Hepatocyte (in vitro differentiated cells): Measurements from ENCODE around the gene KIAA0825.

Experiments used
- EZH2 ChIP-seq: fragments of 200-600 bp; sonication (generic); IDR thresholded peaks from 2 replicates; pipeline ENCODE4 v1.6.1; 2016; ENCODE audit warnings: antibody characterized with exemption, mild to moderate bottlenecking, borderline replicate concordance
- EZH2phosphoT487 ChIP-seq: fragments of 200-600 bp; sonication (generic); IDR thresholded peaks from one replicate; pipeline ENCODE4 v1.6.1; 2018; ENCODE audit warnings: antibody characterized with exemption, mild to moderate bottlenecking, low read depth, moderate library complexity; ENCODE audit not compliant: unreplicated experiment, severe bottlenecking
- TF ChIP-seq, protein P1 (sequence below): fragments of 200-600 bp; sonication (generic); IDR thresholded peaks from 2 replicates; pipeline ENCODE4 v1.5.1; 2016; ENCODE audit warnings: antibody characterized with exemption, mild to moderate bottlenecking; ENCODE audit not compliant: poor library complexity

DNA sequence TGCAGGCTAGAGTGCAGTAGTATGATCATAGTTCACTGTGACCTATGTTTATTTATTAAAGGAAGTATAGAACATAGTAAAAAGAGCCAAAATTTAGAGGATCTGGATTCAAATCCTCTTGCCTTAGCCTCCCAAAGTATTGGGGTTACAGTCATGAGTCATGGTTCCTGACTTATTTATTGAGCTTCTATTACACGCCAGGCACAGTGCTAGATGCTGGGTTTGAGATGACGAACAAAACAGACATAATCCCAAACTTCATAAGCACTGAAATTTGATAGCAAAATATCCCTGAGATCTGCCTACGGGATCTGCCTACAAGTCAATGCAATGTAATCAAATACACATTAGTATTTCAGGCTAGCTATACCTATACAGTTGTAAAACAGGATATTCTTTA is 2.5 kb downstream of the KIAA0825 start:
- TF ChIP-seq, protein P1, sequence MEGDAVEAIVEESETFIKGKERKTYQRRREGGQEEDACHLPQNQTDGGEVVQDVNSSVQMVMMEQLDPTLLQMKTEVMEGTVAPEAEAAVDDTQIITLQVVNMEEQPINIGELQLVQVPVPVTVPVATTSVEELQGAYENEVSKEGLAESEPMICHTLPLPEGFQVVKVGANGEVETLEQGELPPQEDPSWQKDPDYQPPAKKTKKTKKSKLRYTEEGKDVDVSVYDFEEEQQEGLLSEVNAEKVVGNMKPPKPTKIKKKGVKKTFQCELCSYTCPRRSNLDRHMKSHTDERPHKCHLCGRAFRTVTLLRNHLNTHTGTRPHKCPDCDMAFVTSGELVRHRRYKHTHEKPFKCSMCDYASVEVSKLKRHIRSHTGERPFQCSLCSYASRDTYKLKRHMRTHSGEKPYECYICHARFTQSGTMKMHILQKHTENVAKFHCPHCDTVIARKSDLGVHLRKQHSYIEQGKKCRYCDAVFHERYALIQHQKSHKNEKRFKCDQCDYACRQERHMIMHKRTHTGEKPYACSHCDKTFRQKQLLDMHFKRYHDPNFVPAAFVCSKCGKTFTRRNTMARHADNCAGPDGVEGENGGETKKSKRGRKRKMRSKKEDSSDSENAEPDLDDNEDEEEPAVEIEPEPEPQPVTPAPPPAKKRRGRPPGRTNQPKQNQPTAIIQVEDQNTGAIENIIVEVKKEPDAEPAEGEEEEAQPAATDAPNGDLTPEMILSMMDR: no peak
- TF ChIP-seq EZH2 (no peak), EZH2phosphoT487 (no peak)
